K562 (cell line): ENCODE results near the gene NAV2. TPM values are rescaled to one million over a fixed set of nuclear protein-coding genes. Genes with fewer than 3 reads are reported as not detected.

ENCODE experiments used
- ATAC-seq: fragments of 200-7000 bp; cut with Tn5 transposase; 3 replicates; pipeline ENCODE4 v1.9.1; 2020; ENCODE audit warnings: moderate library complexity
- BruUV-seq: library from RNA; stranded (reverse); fragments of 400-500 nt; replicated peaks from 2 replicates; lab custom pipeline; 2021; lab: Mats Ljungman, UMichigan
- CTCF ChIA-PET: fragments of 300-600 bp; formaldehyde crosslinking; extraction: SDS; loops from one replicate; lab custom pipeline; 2021; ENCODE audit warnings: low intra/inter-chr PET ratio; lab: Yijun Ruan, JAX
- POLR2A ChIA-PET: fragments of 300-600, 350-650 bp; sonication (Branson Sonifier 250); formaldehyde crosslinking; extraction: SDS; loops from one replicate; lab custom pipeline; 2021; ENCODE audit warnings: antibody characterized with exemption, inconsistent platforms; lab: Yijun Ruan, JAX
- DNase-seq, 4 experiments: peaks; one replicate each; pipeline versions ENCODE4 v3.0.0 to v3.0.0-alpha.2; 2011 to 2018; ENCODE audit warnings: low spot score in 3 of 4, mixed read lengths in 3 of 4; ENCODE audit errors: extremely low read depth in 1 of 4
- FAIRE-seq: peaks from 2 replicates; lab custom pipeline; 2011; peaks lifted over from hg19 to GRCh38; lab: Jason Lieb, UNC
- H2AFZ ChIP-seq: 2 replicates; pipeline ENCODE4 v1.6.0; 2011; ENCODE audit warnings: low read depth, low read length, control low read depth, inconsistent platforms
- H3K27ac ChIP-seq: fragments of 200-600 bp; 3 replicates; pipeline ENCODE4 v1.8.0; 2011; ENCODE audit warnings: low read depth, mild to moderate bottlenecking, control low read depth, inconsistent platforms, low read length, moderate library complexity, mixed read lengths; ENCODE audit errors: extremely low read depth
- H3K27me3 ChIP-seq, 2 experiments: fragments of 300-600 bp in 1 of 2; 2 replicates in 1 of 2; 3 replicates in 1 of 2; pipeline versions ENCODE4 v1.6.0 to v1.8.0; 2011; ENCODE audit warnings: inconsistent platforms in 2 of 2, low read length in 2 of 2, mild to moderate bottlenecking in 1 of 2, mixed read lengths in 1 of 2, moderate library complexity in 1 of 2; ENCODE audit not compliant: control insufficient read depth in 2 of 2, insufficient read depth in 2 of 2
- H3K36me3 ChIP-seq: fragments of 300-600 bp; 3 replicates; pipeline ENCODE4 v1.8.0; 2011; ENCODE audit warnings: mild to moderate bottlenecking, low read length, inconsistent platforms; ENCODE audit not compliant: control insufficient read depth, insufficient read depth
- H3K4me1 ChIP-seq, 2 experiments: fragments of 200-600 bp in 1 of 2; replicated peaks in 1 of 2; 2 replicates in 1 of 2; 3 replicates in 1 of 2; pipeline versions ENCODE4 v1.5.1 to v1.8.0; 2011; ENCODE audit warnings: inconsistent platforms in 2 of 2, low read length in 2 of 2, mild to moderate bottlenecking in 1 of 2, mixed read lengths in 1 of 2, moderate library complexity in 1 of 2; ENCODE audit not compliant: control insufficient read depth in 2 of 2, insufficient read depth in 2 of 2
- H3K4me2 ChIP-seq: 2 replicates; pipeline ENCODE4 v1.6.1; 2011; ENCODE audit warnings: low read length, control low read depth, inconsistent platforms, mixed read lengths; ENCODE audit not compliant: insufficient read depth
- H3K4me3 ChIP-seq: fragments of 200-600 bp; sonication (generic), shearing (Covaris generic); 2 replicates; pipeline ENCODE4 v1.5.1; 2016; ENCODE audit warnings: control low read depth, inconsistent platforms
- H3K79me2 ChIP-seq: fragments of 200-600 bp; 3 replicates; pipeline ENCODE4 v1.8.0; 2011; ENCODE audit warnings: low read length, inconsistent platforms; ENCODE audit not compliant: control insufficient read depth, insufficient read depth
- H3K9ac ChIP-seq, 2 experiments: 2 replicates each; pipeline versions ENCODE4 v1.6.0 to v1.6.1; 2011; ENCODE audit warnings: low read depth in 2 of 2, low read length in 2 of 2, control low read depth in 1 of 2, inconsistent platforms in 1 of 2, mild to moderate bottlenecking in 1 of 2, mixed read lengths in 1 of 2; ENCODE audit not compliant: insufficient read depth in 1 of 2
- H3K9me1 ChIP-seq: one replicate; pipeline ENCODE4 v1.6.0; 2011; ENCODE audit warnings: inconsistent platforms, mild to moderate bottlenecking, low read length, moderate library complexity; ENCODE audit not compliant: control insufficient read depth, insufficient read depth
- H3K9me3 ChIP-seq: replicated peaks from 2 replicates; pipeline ENCODE4 v1.5.1; 2011; ENCODE audit warnings: low read depth, low read length, inconsistent platforms; ENCODE audit not compliant: control insufficient read depth, insufficient read depth
- H4K20me1 ChIP-seq: replicated peaks from 2 replicates; pipeline ENCODE4 v1.6.1; 2011; ENCODE audit warnings: low read length, inconsistent platforms, mixed read lengths; ENCODE audit not compliant: control insufficient read depth, insufficient read depth
- CBFB ChIP-seq: sonication (generic); formaldehyde crosslinking; IDR thresholded peaks from 2 replicates; pipeline ENCODE4 v1.4.0; 2020; ENCODE audit warnings: mild to moderate bottlenecking, missing genetic modification reagents
- CHD1 ChIP-seq: fragments of 200-600 bp; sonication (generic); IDR thresholded peaks from one replicate; pipeline ENCODE4 v1.6.1; 2012; ENCODE audit warnings: mild to moderate bottlenecking, moderate library complexity, low read length, inconsistent platforms
- RUNX1 ChIP-seq: sonication (generic); IDR thresholded peaks from 2 replicates; pipeline ENCODE4 v1.6.1; 2016; ENCODE audit warnings: antibody characterized with exemption, low read depth
- in situ Hi-C: fragments of 300-500 bp; cut with MboI; formaldehyde crosslinking; loops from 4 replicates; pipeline ENCODE4 v1.15.0; 2018; ENCODE audit warnings: inconsistent platforms, mixed read lengths
- intact Hi-C: fragments of 100-400 bp; cut with micrococcal nuclease; formaldehyde crosslinking; loops from 2 replicates; pipeline ENCODE4 v1.14.2; 2022
- polyA plus RNA-seq, 8 experiments: library from polyadenylated mRNA; depleted of rRNA in 4 of 8; stranded (reverse) in 5 of 8; unstranded in 3 of 8; fragments of >200 nt; fragmentation: Nextera tagmentation in 2 of 8; fragmentation: Illumina TruSeq in 1 of 8; extraction: Ambion mirVana in 2 of 8; extraction: Trizol in 1 of 8; gene quantifications; 2 replicates each; pipeline versions ENCODE4 v1.2.1 to v1.2.3, GENCODE V29; 2011 to 2014; ENCODE audit warnings: inconsistent platforms in 1 of 8, missing spikeins in 1 of 8
- total RNA-seq, 7 experiments: library from RNA; depleted of rRNA in 6 of 7; stranded (reverse); fragments of >200 nt in 6 of 7; fragmentation: Illumina TruSeq in 2 of 7; extraction: Trizol in 2 of 7; gene quantifications; 2 replicates each; pipeline versions ENCODE4 v1.2.1 to v1.2.3, GENCODE V29; 2011 to 2021; ENCODE audit warnings: low replicate concordance in 1 of 7
- TF ChIP-seq, protein P1 (sequence below), 2 experiments: fragments of 450-650 bp; IDR thresholded peaks; 2 replicates each; pipeline ENCODE4 v1.6.1; 2018; ENCODE audit warnings: mild to moderate bottlenecking in 2 of 2, low read depth in 1 of 2; ENCODE audit not compliant: partially characterized antibody in 2 of 2
- TF ChIP-seq, protein P2 (sequence below): fragments of 250-450 bp; sonication (Bioruptor Pico); IDR thresholded peaks from 2 replicates; pipeline ENCODE4 v1.8.0; 2021; ENCODE audit warnings: moderate library complexity, mild to moderate bottlenecking, inconsistent platforms
- TF ChIP-seq, protein P3 (sequence below), 2 experiments: IDR thresholded peaks; 2 replicates each; pipeline ENCODE4 v1.6.1; 2012; ENCODE audit warnings: improper control_type of control experiment in 2 of 2, low read depth in 2 of 2, low read length in 2 of 2, borderline replicate concordance in 1 of 2

The NAV2 gene
- total and polyA plus RNA-seq, 9 of the 15 experiments (the other 6 are each of a cell fraction or from before 2014, with no cell fraction given) = 0.03 to 0.35 (median 0.05) TPM

GRCh38 chr11:19954899-19955298 lies 242.3 kb downstream of the NAV2 start:
- no TSS peak for BruUV-seq
- Histone ChIP-seq H3K27ac (no peak overlapping the region), H3K36me3 (no peaks in the 10 kb centered on the region), H3K4me3 (no peak overlapping the region), H4K20me1 (no peaks in the 10 kb centered on the region), H3K9me1 (no peaks in the 10 kb centered on the region), H3K9ac (no peak overlapping the region), H3K9me3 (no peaks in the 10 kb centered on the region), H3K79me2 (no peaks in the 10 kb centered on the region), H2AFZ (no peak overlapping the region), H3K4me2 (no peak overlapping the region), H3K27me3 (peaks cover 0 to 2% of the 10 kb centered on the region in 2 experiments; a peak in 1 of 5 replicates), H3K4me1 (no peaks in the 10 kb centered on the region; a peak in 2 of 5 replicates)
- TF ChIP-seq, protein P1, sequence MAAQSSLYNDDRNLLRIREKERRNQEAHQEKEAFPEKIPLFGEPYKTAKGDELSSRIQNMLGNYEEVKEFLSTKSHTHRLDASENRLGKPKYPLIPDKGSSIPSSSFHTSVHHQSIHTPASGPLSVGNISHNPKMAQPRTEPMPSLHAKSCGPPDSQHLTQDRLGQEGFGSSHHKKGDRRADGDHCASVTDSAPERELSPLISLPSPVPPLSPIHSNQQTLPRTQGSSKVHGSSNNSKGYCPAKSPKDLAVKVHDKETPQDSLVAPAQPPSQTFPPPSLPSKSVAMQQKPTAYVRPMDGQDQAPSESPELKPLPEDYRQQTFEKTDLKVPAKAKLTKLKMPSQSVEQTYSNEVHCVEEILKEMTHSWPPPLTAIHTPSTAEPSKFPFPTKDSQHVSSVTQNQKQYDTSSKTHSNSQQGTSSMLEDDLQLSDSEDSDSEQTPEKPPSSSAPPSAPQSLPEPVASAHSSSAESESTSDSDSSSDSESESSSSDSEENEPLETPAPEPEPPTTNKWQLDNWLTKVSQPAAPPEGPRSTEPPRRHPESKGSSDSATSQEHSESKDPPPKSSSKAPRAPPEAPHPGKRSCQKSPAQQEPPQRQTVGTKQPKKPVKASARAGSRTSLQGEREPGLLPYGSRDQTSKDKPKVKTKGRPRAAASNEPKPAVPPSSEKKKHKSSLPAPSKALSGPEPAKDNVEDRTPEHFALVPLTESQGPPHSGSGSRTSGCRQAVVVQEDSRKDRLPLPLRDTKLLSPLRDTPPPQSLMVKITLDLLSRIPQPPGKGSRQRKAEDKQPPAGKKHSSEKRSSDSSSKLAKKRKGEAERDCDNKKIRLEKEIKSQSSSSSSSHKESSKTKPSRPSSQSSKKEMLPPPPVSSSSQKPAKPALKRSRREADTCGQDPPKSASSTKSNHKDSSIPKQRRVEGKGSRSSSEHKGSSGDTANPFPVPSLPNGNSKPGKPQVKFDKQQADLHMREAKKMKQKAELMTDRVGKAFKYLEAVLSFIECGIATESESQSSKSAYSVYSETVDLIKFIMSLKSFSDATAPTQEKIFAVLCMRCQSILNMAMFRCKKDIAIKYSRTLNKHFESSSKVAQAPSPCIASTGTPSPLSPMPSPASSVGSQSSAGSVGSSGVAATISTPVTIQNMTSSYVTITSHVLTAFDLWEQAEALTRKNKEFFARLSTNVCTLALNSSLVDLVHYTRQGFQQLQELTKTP (IDR thresholded peaks at IDR 0.05; ENCODE audit: low read depth in 1 of 2, partially characterized antibody in 2 of 2) = no peak
- TF ChIP-seq RUNX1 = no peak
- TF ChIP-seq, protein P2, sequence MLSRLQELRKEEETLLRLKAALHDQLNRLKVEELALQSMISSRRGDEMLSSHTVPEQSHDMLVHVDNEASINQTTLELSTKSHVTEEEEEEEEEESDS = no peak
- no peak for TF ChIP-seq CBFB (CRISPR knock-in tag)
- TF ChIP-seq, protein P3, sequence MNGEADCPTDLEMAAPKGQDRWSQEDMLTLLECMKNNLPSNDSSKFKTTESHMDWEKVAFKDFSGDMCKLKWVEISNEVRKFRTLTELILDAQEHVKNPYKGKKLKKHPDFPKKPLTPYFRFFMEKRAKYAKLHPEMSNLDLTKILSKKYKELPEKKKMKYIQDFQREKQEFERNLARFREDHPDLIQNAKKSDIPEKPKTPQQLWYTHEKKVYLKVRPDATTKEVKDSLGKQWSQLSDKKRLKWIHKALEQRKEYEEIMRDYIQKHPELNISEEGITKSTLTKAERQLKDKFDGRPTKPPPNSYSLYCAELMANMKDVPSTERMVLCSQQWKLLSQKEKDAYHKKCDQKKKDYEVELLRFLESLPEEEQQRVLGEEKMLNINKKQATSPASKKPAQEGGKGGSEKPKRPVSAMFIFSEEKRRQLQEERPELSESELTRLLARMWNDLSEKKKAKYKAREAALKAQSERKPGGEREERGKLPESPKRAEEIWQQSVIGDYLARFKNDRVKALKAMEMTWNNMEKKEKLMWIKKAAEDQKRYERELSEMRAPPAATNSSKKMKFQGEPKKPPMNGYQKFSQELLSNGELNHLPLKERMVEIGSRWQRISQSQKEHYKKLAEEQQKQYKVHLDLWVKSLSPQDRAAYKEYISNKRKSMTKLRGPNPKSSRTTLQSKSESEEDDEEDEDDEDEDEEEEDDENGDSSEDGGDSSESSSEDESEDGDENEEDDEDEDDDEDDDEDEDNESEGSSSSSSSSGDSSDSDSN (IDR thresholded peaks at IDR 0.05; ENCODE audit: borderline replicate concordance in 1 of 2, low read depth in 2 of 2, low read length in 2 of 2) = no peak
- TF ChIP-seq CHD1 = no peak
- intact Hi-C loops (loop anchor here (5.0 to 10.0 kb wide), 2 partner anchors 77 to 660 kb away; no protein-coding TSS in a partner anchor), in situ Hi-C loops (no loop called here)
- ATAC-seq (no peak), DNase-seq (no peak), FAIRE-seq (no peak)
- ChIA-PET CTCF (no interaction called here), POLR2A (no interaction called here)
